Measurements from ENCODE around the gene CLK4.
"Not testable (repeated sequence)": the region's sequence is repeated elsewhere in the genome, so short reads cannot be mapped to it uniquely, and the experiment has no call there.

CLK4 gene

DNA sequence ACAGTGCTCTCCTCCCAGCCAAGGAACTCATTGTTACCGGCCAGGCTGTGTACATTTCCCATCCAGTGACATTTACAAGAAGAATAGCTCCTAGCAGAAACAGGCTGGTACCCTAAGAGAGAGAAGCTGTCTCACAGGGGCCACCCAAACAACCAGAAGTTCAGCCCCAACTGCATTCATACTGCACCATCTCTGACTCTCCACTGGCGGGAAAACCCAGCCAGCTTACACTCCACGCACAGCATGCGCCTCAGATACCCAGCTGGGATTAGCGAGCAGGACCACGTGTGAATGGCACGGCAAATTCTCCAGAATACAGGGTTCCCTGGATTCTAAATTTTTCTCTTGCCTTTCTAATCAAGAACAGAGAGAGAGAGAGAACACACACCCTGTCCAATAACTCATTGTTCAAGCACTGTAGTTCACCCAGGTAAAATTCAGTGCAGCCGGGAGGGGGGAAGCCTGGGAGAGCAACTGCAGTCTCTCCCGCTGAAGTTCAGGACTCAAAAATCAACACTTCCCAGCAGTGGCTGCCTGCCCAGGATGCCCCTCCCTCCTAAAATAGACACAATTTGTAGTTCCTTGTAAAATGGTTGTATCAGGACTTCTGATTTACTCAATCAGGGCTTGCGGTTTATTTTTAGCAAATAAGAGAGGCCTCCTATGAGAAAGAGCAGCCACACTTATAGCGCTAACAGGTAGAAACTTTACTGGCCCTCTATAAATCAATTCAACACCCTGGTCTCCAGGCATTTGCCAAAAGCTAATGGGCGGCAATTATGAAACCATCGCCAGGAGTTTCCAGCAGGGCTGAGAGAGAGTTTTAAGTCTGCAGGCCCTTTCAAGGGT is 38.9 kb downstream of the CLK4 start:
- no peak for DNase-seq (ENCODE audit: low read depth)

DNA sequence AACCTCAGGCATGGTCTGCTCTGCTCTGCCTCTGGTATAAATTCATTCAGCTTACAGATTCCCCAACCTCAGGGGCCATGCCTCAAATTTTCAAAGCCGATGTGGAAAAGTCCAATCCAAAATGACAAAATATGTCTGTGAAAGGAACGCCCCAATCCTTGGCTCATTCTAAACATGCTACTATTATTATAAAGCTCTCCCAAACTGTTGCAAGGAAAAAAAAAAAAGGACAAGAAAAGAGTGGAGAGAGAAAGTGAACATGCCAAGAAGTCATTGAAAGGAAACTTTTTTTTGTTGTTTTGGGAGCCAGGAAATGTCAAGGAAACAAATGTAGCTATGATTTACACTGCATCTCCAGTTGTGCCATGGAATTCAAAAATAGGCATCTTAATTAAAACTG is 40.5 kb downstream of the CLK4 start:
- DNase-seq (ENCODE audit: low read depth), result no peak

DNA sequence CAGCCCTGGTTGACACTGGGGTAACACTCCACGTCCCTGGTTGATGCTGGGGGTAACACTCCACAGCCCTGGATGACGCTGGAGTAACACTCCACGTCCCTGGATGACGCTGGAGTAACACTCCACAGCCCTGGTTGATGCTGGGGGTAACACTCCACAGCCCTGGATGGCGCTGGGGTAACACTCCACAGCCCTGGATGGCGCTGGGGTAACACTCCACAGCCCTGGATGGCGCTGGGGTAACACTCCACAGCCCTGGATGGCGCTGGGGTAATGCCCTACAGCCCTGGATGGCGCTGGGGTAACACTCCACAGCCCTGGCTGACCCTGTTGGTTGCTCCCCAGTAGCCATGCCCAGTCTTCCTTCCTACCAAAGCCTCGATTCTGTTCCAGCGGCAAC is 41.4 kb downstream of the CLK4 start:
- DNase-seq (ENCODE audit: low read depth), result not testable (repeated sequence)

DNA sequence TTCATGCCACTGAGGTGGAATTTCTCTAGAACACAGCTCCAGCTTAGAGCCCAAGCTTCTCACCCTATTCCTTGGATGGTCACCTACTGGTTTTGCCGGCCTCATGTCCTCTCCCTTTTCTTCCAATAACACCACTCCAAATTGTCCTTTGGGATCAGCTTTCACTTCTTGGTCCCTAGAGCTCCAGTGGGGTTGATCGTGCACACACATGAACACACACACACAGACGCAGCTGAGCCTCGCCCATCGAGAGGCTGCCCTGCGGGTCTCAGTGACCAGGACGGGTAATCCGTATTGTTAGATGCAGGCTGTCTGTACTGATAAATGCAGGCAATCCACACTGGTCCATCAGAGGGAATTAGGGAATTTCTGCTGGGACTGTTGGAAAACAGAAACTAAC is 43.6 kb downstream of the CLK4 start:
- no peak for DNase-seq (ENCODE audit: low read depth)

DNA sequence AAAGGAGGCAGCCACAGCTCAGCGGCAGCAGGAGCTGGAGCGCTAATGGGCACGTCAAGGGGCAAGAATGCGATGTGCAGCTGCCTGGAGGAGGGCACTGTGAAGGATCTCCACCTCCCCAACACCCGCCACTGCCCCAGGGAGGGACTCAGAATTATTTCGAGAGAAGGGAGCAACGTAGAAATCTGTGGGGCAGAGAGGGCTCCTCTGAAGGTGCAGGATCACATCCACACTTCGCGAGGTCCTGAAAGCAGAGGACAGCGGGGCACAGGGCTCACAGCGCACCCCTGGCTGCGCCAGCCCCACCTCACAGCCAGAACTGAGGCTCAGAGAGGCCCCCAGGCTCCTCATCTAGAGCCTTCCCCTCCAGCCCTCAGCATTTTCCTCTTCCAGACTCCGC is 44.6 kb downstream of the CLK4 start:
- DNase-seq (ENCODE audit: low read depth), result no peak

DNA sequence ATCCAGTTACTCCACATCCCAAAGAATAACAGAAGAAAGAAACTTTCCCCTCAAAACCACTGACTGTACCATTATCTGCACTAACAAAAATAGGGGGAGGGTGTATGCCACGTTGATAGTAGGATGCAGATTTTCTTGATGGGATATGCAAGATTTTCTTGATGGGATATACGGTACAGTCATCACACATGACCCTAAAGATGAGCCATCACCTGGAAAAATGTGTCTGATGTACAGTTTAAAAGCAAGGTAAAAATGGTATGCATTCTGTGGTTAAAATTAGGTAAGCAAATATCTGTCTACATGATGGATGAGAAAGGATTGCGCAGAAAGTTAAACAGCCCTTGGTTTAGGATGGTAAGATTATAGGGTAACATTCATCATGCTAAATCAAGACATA is 45.2 kb downstream of the CLK4 start:
- no peak for DNase-seq (ENCODE audit: low read depth)

DNA sequence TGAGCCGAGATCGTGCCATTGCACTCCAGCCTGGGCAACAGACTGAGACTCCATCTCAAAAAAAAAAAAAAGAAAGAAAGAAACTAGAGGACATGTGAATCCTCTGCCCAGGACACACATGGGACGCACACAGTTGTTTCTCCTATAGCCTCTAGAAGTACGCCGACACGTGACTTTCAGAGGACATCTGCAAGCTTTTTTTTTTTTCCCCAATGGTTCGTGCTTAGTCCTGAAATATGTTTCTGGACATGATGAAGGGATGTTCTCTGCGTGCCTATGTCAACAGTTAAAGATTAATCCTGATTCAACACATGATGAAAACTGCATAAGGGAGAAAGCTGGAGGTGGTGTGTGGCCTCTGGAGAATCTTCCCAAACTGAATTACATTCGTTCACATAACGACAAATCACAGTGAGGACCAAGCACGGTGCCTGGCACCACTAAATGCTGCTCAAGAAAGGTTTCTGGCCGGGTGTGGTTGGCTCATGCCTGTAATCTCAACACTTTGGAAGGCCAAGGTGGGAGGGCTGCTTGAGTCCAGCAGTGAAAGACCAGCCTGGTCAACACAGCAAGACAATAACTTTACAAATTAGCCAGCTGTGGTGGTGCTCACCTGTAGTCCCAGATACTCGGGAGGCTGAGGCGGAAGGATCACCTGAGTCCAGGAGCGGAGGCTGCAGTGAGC is 46.4 kb downstream of the CLK4 start:
- DNase-seq (ENCODE audit: low read depth), result no peak

DNA sequence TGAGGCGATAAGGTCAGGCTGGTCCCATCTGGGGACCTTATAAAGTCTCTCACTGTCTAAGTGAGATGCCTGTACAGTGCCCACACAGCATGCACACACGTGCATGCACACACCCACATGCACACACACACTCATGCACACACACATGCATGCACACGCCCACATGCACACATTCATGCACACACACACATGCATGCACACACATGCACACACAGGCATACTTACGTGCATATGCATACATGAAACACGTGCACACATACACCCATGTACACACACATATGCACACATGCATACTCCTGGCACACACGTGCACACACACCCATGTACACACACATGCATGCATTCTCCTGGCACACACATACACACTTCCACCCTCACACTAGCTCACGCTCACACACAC is 48.9 kb downstream of the CLK4 start:
- no peak for DNase-seq (ENCODE audit: low read depth)

DNA sequence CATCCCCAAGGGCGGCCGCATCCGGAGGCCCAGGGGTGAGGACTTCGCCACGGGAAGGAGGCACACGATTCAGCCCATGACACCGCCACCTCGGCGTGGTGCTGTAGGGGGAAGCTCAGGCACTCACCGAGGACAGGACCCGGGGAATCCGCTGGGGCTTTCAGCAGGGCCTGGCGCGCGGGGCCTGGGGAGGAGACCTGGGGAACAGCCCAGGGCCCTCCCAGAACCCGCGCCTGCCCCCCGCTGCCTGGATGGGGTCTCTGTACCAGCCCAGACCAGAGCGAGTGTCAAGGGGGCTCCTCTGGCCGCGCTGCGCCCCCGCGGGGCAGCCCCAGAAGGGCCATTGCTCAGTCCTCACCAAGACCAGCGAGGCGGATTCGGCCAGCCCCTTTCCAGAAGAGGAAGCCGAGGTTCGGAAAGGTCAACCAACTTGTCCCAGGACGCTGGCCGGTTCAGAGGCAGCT is 49.4 kb downstream of the CLK4 start:
- no peak for DNase-seq (ENCODE audit: low read depth)

DNA sequence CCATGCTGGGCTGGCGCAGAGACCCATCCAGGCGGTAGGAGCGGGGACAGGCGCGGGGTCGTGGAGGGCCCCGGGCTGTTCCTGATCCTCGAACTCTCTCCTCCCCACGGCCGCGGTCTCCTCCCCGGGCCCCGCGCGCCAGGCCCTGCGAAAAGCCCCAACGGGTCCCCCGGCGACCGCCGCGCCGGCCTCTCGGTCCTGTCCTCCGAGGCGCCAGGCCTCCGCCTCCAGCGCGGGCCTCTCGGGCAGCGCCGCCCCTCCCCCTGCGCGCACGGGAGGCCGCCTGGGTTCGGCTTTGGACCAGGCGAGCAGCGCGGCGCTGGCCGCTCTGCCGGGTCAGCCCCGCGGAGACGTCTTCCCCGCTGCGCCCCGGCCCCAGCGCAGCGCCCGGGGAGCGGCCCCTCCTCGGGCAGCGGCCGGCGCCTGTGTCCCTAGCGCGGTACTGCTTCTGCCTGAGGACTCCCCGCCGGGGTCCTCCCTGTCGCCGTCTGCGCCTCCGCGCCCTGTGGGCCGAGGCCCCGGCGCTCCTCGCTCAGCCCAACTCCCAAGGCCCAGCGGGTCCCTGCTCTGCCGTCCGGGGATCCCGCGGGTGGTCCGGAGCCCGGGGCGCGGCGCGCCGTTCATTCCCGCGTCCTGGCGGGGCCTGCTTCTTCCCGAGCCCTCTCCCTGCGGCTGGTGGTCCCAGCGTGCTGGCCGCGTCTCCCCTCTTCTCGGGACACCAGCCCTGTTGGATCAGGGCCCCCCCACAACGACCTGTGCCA is 50.1 kb downstream of the CLK4 start:
- no peak for DNase-seq (ENCODE audit: low read depth)

DNA sequence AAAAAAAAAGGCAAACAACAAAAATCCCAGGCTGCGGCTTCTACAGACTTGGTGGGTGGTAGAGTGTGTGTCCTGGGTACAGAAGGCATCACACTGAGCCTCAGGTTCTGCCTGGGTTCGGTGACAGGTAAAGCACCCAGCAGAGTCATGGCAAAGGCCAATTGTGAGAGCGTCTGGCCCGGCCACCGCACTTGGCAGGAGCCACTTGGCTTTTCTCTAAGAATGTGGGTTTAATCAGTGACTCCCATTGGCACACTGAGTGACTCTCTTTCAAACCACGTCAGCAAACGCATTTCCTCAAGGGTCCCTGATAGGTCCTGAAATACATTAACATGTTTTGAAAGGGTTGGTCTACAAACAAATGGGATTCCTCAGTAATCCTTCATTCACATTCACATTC is 53.6 kb downstream of the CLK4 start:
- DNase-seq (ENCODE audit: low read depth), result no peak

DNA sequence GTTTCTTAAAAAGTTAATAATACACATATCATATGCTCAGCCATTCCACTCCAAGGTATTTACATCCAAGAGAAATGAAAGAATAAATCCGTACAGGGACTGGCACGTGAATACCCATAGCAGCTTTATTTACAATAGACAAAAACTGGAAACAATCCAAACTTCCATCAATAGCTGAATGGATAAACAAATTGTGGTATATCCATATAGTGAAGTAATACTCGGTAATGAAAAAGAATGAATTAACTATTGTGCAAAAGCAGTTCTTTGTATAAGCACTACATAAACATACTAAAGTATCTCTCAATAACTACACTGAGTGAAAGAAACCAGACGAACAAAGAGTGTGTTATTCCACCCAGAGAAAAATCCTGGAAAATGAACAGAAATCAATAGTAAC is 54.2 kb downstream of the CLK4 start:
- no peak for DNase-seq (ENCODE audit: low read depth)

DNA sequence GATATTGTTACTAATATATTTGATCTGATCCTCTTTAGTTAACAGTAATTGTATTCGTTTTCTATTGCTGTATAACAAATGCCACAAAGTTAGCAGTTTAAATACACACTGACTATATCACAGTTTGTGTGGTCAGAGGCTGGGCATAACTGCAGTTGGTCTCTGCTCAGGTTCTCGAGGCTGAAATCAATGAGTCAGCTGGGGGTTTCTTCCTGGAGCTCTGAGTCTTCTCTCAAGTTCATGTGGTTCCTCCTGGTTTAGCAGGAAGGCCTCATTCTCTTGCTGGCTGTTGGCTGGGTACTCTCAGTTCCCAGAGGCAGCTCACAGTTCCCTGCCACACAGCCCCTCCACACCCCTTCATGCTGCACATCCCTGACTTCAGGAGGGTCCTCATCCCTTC is 57.4 kb downstream of the CLK4 start:
- DNase-seq (ENCODE audit: low read depth), result no peak

DNA sequence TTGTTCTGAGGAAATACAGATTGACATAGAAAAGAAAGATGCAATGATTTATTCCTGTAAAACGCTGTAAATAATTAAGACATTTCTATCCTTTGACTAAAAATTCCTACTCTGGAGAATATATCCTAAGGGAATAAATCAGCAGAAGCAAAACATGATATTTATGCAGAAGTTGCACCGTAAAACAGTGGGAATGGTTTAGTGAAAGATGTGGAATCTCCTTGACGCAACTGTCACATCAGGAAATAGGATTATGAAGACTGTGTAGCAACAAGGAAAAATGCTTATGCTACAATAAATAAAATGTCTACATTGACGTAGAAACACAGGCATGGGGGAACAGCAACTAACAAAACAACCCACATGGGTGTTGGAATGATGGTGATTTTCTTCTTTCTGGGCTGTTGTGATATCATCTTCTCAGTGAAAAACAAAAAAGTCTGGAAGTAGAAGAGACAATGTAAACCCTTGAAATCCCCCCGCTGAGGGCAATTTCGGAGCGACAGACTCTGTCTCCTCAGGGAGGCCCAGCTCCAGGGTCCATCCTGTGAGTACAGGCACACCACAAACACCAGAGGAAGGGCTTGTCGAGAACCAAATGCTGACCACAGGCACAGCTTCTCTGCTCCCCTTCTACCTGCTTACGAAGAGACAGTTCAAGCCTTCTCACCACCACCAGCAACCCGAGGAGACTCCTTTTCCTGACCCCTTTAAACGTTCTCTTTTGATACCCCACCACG is 61.9 kb downstream of the CLK4 start:
- no peak for DNase-seq (ENCODE audit: low read depth)

DNA sequence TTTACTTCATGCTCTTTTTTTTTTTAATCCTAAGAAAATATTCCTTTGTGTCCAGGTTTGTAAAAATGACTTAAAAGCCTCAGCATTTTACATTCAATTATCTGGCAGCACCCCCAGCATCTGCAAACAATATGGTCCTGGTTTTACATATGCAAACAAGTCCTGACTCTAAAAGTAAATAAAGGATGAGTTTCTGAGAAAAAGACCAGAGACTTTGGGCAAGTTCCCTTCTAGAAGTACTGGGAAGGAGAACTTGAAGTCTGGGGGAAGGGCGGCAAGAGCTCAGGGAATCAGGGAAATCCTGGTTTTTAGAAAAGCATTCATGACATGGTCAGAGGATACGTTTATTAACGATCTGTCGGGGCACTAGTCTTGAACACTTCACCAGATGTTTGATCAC is 62.5 kb downstream of the CLK4 start:
- no peak for DNase-seq (ENCODE audit: low read depth)

DNA sequence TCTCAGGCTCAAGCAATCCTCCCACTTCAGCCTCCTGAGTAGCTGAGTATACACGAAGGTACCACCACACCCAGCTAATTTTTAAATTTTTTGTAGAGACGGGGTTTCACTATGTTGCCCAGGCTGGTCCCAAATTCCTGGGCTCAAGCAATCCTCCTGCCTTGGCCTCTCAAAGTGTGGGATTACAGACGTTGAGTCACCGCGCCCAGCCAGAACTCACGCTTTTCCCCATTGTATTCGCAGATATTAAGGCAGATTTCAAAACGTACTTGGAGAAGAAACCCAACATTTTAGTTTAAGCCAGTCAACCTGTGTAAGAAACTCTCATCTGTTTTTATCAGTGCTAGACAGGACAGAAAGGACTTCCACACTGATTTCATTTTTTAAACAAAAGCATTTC is 63.2 kb downstream of the CLK4 start:
- no peak for DNase-seq (ENCODE audit: low read depth)

DNA sequence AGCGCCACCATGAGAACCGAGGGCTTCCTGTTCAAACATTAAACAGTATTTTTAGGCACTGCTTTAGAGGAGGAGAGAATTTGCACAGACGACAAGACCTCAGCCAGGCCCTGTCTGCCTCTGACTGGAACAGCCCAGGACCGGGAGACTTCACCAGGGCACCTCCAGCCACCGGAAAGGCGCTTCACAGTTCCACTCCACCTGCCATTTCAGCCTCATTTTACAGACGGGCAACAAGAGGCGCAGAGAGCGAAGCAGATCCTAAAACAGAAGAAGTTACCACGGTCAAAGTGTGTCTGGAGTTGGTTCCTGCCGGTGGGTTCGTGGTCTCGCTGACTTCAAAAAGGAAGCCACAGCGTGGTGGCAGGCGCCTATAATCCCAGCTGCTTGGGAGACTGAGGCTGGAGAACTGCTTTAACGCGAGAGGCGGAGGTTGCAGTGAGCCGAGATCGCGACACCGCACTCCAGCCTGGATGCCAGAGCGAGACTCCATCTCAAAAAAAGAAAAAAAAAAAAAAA is 65.0 kb downstream of the CLK4 start:
- no peak for DNase-seq (ENCODE audit: low read depth)

DNA sequence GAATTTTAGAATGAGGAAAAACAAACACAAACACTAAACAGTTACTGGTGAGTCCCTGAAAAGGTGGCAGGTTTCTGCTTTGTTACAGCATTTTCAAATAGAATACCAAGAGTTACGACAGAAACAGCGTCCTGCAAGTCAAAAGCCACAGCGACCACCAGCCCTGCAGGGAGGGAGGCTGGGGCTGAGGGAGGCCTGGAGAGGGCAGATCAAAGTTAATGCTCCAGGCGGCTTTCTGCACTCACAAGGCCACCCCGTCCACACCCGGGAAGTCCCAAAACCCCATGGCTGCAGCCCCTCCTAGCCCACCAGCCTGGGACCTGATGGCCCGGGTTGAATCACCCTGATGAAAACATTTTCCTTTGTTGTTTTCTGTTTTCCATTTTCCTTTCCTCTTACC is 65.9 kb downstream of the CLK4 start:
- DNase-seq (ENCODE audit: low read depth), result no peak

DNA sequence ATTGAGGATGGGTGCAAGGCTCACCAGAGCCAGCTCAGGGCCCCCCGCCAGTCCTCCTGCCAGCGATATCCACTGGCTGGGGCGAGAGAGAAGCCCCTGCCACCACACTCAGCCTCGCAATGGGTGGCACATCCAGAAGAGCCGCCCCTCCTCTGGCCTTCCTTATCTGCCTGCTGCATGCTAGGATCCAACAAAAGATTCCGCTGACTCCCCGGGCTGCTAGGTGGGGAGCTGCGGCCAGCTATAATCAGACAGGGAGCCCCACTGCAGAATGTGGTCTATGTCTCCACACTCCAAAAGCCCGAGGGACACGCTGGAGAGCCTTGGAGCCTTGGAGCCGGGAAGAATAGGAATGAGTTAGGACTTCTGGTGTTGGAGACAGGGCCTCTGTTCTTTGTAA is 69.4 kb downstream of the CLK4 start:
- DNase-seq (ENCODE audit: low read depth), result no peak

DNA sequence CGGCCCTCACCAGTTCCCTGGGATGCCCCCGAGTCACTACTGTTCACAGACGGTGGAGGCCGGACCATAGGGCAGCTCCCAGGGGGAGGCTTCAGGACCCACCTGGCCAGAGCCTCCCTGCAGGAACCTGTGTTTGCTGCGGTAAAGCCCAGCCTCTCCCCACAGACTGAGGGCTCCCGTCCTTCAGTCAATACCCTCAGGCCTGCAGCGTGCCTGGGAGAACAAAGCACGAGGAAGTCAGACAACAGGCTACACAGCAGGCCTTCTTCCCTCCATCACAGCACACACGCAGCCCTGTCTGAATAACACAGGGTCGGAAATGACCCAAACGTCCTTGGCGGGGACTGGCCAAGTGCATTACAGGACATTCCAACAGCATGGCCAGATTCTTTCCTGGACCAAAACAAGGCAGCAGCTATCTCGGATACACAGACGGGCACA is 71.1 kb downstream of the CLK4 start:
- no peak for DNase-seq (ENCODE audit: low read depth)

DNA sequence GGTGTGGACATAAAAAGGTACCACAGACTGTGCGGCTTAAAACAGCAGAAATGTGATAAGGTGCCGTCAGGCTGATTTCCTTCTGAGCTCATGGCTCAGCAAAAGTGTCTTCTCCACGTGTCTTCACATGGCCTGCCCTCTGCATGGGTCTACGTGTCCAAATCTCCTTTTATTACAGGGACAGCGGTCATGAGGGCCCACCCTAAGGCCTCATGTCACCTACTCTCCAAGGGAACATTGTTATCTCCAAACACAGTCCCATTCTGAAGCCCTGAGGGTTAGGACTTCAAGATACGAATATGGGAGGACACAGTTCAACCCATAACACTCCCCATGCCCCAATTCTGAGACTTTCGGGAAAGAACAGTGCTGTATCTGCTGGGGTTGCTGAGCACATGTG is 71.8 kb downstream of the CLK4 start:
- DNase-seq (ENCODE audit: low read depth), result no peak

DNA sequence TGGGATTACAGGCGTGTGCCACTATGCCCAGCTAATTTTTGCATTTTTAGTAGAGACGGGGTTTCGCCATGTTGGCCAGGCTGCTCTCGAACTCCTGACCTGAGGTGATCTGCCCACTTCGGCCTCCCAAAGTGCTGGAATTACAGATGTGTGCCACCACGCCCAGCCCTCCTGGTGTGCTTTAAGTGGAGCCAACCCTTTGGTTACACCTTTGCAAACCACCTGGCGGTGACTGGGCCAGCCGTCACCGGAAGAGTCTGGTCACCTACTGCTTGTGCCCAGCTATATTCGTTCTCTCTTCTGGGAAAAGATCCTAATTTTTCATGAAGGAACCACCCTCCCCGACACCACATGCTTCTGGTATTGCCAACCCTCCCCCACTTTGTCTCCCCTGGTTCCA is 72.5 kb downstream of the CLK4 start:
- no peak for DNase-seq (ENCODE audit: low read depth)
